ENCODE results near the gene SPC24.
"Not testable (repeated sequence)": the region's sequence is repeated elsewhere in the genome, so short reads cannot be mapped to it uniquely, and the experiment has no call there.

The SPC24 gene

DNA sequence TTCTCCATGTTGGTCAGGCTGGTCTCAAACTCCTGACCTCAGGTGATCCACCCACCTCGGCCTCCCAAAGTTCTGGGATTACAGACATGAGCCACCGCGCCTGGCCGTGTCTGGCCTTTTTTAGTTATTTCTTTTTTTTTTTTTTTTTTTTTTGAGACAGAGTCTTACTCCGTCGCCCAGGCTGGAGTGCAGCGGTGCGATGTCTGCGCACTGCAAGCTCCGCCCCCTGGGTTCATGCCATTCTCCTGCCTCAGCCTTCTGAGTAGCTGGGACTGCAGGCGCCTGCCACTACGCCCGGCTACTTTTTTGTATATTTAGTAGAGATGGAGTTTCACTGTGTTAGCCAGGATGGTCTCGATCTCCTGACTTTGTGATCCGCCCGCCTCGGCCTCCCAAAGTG is 33.6 kb downstream of the SPC24 start:
- H3K27me3 ChIP-seq (ENCODE audit: low read depth); H3K9me3 ChIP-seq; DNase-seq (ENCODE audit: low spot score in 2 of 2); H3K4me3 ChIP-seq; H3K4me1 ChIP-seq: not testable (repeated sequence)
- H3K36me3 ChIP-seq (replicated peaks): peaks cover 83% of the 10 kb centered on the region
- in situ Hi-C loops (cut with MboI; ENCODE audit: low sequenced_read_pairs): loop anchor here (25.0 kb wide), 1 partner anchor 960 kb away; no protein-coding TSS in a partner anchor

DNA sequence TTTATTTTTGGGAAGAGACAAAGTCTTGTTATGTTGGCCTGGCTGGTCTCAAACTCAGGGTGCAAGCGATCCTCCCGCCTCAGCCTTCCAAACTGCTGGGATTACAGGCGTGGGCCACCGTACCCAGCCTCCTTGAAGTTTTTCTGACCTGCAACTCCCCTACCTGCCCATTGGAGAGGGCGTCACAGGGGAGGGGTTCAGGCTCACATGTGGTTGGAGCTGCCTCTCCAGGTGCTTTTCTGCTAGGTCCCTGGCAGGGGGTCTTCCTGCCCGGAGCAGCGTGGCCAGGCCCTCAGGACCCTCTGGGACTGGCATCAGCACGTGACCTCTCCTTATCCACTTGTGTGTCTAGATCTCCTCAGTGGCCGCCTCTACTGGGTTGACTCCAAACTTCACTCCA is 39.1 kb downstream of the SPC24 start:
- Histone ChIP-seq H3K4me3 (no peak overlapping the region), H3K4me1 (no peaks in the 10 kb centered on the region), H3K27me3 (ENCODE audit: low read depth) (no peaks in the 10 kb centered on the region), H3K9me3 (no peaks in the 10 kb centered on the region), H3K36me3 (replicated peaks) (peaks cover 91% of the 10 kb centered on the region)
- no peak for DNase-seq (ENCODE audit: low spot score in 2 of 2)
- in situ Hi-C loops (cut with MboI; ENCODE audit: low sequenced_read_pairs): loop anchor here (25.0 kb wide), 1 partner anchor 954 kb away; no protein-coding TSS in a partner anchor

- Histone ChIP-seq H3K27me3 (ENCODE audit: low read depth) (no peaks in the 10 kb centered on the region), H3K4me3 (no peak overlapping the region), H3K9me3 (no peaks in the 10 kb centered on the region), H3K36me3 (replicated peaks) (peaks cover 94% of the 10 kb centered on the region), H3K4me1 (no peaks in the 10 kb centered on the region)
- in situ Hi-C loops (cut with MboI; ENCODE audit: low sequenced_read_pairs): loop anchor here (25.0 kb wide), 1 partner anchor 954 kb away; no protein-coding TSS in a partner anchor
- DNase-seq (ENCODE audit: low spot score in 2 of 2): no peak
These were observed 39.6 kb downstream of the SPC24 start for GRCh38 chr19:11115895-11116446.

GRCh38 chr19:11115042-11115441 is 40.5 kb downstream of the SPC24 start:
- in situ Hi-C loops (cut with MboI; ENCODE audit: low sequenced_read_pairs): loop anchor here (25.0 kb wide), 1 partner anchor 953 kb away; no protein-coding TSS in a partner anchor
- no peak for DNase-seq (ENCODE audit: low spot score in 2 of 2)
- H3K36me3 ChIP-seq (replicated peaks): peaks cover 94% of the 10 kb centered on the region

GRCh38 chr19:11113140-11113708 is 42.4 kb downstream of the SPC24 start:
- H3K4me3 ChIP-seq: no peak overlapping the region
- no peaks in the 10 kb centered on the region for H3K4me1 ChIP-seq
- DNase-seq (ENCODE audit: low spot score in 2 of 2): no peak
- no peaks in the 10 kb centered on the region for H3K9me3 ChIP-seq
- H3K27me3 ChIP-seq (ENCODE audit: low read depth): no peaks in the 10 kb centered on the region
- in situ Hi-C loops (cut with MboI; ENCODE audit: low sequenced_read_pairs): loop anchor here (25.0 kb wide), 1 partner anchor 951 kb away; no protein-coding TSS in a partner anchor
- peaks cover 97% of the 10 kb centered on the region for H3K36me3 ChIP-seq (replicated peaks)

More at GRCh38 chr19:11115042-11115441, 40.5 kb downstream of the SPC24 start:
- H3K4me1 ChIP-seq: no peaks in the 10 kb centered on the region
- no peak overlapping the region for H3K4me3 ChIP-seq
- no peaks in the 10 kb centered on the region for H3K9me3 ChIP-seq
- H3K27me3 ChIP-seq (ENCODE audit: low read depth): no peaks in the 10 kb centered on the region

DNA sequence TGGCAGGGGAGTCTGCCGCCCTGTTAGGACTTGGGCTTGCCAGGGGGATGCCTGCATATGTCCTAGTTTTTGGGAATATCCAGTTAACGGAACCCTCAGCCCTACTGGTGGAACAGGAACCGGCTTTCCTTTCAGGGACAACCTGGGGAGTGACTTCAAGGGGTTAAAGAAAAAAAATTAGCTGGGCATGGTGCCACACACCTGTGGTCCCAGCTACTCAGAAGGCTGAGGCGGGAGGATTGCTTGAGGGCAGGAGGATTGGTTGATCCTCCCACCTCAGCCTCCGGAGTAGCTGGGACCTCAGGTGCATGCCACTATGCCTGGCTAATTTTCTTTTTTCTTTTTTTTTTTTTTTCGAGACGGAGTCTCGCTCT is 43.8 kb downstream of the SPC24 start:
- Histone ChIP-seq H3K4me1 (no peaks in the 10 kb centered on the region), H3K9me3 (no peaks in the 10 kb centered on the region), H3K27me3 (ENCODE audit: low read depth) (no peaks in the 10 kb centered on the region), H3K36me3 (replicated peaks) (peaks cover 97% of the 10 kb centered on the region), H3K4me3 (no peak overlapping the region)
- no peak for DNase-seq (ENCODE audit: low spot score in 2 of 2)
- in situ Hi-C loops (cut with MboI; ENCODE audit: low sequenced_read_pairs): loop anchor here (25.0 kb wide), 1 partner anchor 949 kb away; no protein-coding TSS in a partner anchor

- H3K9me3 ChIP-seq: no peaks in the 10 kb centered on the region
- no peaks in the 10 kb centered on the region for H3K27me3 ChIP-seq (ENCODE audit: low read depth)
- no peak for DNase-seq (ENCODE audit: low spot score in 2 of 2)
- H3K4me1 ChIP-seq: no peaks in the 10 kb centered on the region
- in situ Hi-C loops (cut with MboI; ENCODE audit: low sequenced_read_pairs): loop anchor here (25.0 kb wide), 1 partner anchor 949 kb away; no protein-coding TSS in a partner anchor
- peaks cover 97% of the 10 kb centered on the region for H3K36me3 ChIP-seq (replicated peaks)
- no peak overlapping the region for H3K4me3 ChIP-seq
These were observed 44.3 kb downstream of the SPC24 start for GRCh38 chr19:11111117-11111770.

- no peak for DNase-seq (ENCODE audit: low spot score in 2 of 2)
- no peaks in the 10 kb centered on the region for H3K9me3 ChIP-seq
- no peaks in the 10 kb centered on the region for H3K27me3 ChIP-seq (ENCODE audit: low read depth)
- no peak overlapping the region for H3K4me3 ChIP-seq
- in situ Hi-C loops (cut with MboI; ENCODE audit: low sequenced_read_pairs): loop anchor here (25.0 kb wide), 1 partner anchor 946 kb away; no protein-coding TSS in a partner anchor
- peaks cover 99% of the 10 kb centered on the region for H3K36me3 ChIP-seq (replicated peaks)
- H3K4me1 ChIP-seq: no peaks in the 10 kb centered on the region
These were observed 46.8 kb downstream of the SPC24 start for GRCh38 chr19:11108746-11109145.

DNA sequence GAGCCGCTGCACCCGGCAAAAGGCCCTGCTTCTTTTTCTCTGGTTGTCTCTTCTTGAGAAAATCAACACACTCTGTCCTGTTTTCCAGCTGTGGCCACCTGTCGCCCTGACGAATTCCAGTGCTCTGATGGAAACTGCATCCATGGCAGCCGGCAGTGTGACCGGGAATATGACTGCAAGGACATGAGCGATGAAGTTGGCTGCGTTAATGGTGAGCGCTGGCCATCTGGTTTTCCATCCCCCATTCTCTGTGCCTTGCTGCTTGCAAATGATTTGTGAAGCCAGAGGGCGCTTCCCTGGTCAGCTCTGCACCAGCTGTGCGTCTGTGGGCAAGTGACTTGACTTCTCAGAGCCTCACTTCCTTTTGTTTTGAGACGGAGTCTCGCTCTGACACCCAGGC is 49.1 kb downstream of the SPC24 start:
- Histone ChIP-seq H3K36me3 (replicated peaks) (peaks cover 99% of the 10 kb centered on the region), H3K4me3 (no peak overlapping the region), H3K4me1 (no peaks in the 10 kb centered on the region), H3K27me3 (ENCODE audit: low read depth) (no peaks in the 10 kb centered on the region), H3K9me3 (no peaks in the 10 kb centered on the region)
- DNase-seq (ENCODE audit: low spot score in 2 of 2): no peak
- in situ Hi-C loops (cut with MboI; ENCODE audit: low sequenced_read_pairs): loop anchor here (25.0 kb wide), 1 partner anchor 944 kb away; no protein-coding TSS in a partner anchor

DNA sequence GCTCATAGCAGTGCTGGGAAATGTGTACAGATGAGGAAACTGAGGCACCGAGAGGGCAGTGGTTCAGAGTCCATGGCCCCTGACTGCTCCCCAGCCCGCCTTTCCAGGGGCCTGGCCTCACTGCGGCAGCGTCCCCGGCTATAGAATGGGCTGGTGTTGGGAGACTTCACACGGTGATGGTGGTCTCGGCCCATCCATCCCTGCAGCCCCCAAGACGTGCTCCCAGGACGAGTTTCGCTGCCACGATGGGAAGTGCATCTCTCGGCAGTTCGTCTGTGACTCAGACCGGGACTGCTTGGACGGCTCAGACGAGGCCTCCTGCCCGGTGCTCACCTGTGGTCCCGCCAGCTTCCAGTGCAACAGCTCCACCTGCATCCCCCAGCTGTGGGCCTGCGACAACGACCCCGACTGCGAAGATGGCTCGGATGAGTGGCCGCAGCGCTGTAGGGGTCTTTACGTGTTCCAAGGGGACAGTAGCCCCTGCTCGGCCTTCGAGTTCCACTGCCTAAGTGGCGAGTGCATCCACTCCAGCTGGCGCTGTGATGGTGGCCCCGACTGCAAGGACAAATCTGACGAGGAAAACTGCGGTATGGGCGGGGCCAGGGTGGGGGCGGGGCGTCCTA is 50.5 kb downstream of the SPC24 start:
- Histone ChIP-seq H3K4me1 (no peaks in the 10 kb centered on the region), H3K4me3 (no peak overlapping the region), H3K9me3 (no peaks in the 10 kb centered on the region), H3K27me3 (ENCODE audit: low read depth) (no peaks in the 10 kb centered on the region), H3K36me3 (replicated peaks) (peaks cover 97% of the 10 kb centered on the region)
- no peak for DNase-seq (ENCODE audit: low spot score in 2 of 2)
- in situ Hi-C loops (cut with MboI; ENCODE audit: low sequenced_read_pairs): loop anchor here (25.0 kb wide), 1 partner anchor 943 kb away; no protein-coding TSS in a partner anchor

DNA sequence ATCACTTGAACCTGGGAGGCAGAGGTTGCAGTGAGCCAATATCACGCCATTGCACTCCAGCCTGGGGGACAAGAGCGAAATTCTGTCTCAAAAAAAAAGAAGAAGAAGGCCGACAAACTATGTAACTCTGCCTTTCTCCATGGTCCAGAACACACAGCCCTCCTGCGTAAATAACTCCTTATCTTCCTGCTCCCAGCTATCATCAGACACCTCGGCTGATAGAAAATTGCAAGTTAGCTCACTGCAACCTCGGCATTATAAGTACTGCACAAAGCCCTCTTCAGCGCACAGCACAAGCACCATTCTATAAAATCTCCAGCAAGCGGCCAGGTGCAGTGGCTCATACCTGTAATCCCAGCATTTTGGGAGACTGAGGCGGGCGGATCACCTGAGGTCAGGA is 51.9 kb downstream of the SPC24 start:
- H3K4me3 ChIP-seq; H3K9me3 ChIP-seq; DNase-seq (ENCODE audit: low spot score in 2 of 2); H3K4me1 ChIP-seq; H3K27me3 ChIP-seq (ENCODE audit: low read depth): not testable (repeated sequence)
- in situ Hi-C loops (cut with MboI; ENCODE audit: low sequenced_read_pairs): loop anchor here (25.0 kb wide), 1 partner anchor 941 kb away; no protein-coding TSS in a partner anchor
- peaks cover 96% of the 10 kb centered on the region for H3K36me3 ChIP-seq (replicated peaks)

DNA sequence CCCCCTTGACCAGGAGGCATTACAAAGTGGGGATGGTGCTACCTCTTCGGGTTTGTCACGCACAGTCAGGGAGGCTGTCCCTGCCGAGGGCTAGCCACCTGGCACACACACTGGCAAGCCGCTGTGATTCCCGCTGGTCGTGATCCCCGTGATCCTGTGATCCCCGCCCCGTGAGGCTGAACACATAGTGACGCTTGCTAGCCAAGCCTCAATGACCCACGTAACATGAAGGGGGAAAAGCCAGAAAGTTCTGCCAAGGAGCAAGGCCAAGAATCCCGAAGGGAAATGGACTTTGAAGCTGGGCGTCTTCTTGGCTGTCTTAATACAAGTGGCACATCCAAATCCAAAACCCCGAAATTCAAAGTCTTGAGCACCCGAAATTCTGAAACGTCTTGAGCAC is 52.6 kb downstream of the SPC24 start:
- in situ Hi-C loops (cut with MboI; ENCODE audit: low sequenced_read_pairs): loop anchor here (25.0 kb wide), 1 partner anchor 941 kb away; no protein-coding TSS in a partner anchor
- H3K27me3 ChIP-seq (ENCODE audit: low read depth): no peaks in the 10 kb centered on the region
- no peak overlapping the region for H3K4me3 ChIP-seq
- H3K4me1 ChIP-seq: no peaks in the 10 kb centered on the region
- no peak for DNase-seq (ENCODE audit: low spot score in 2 of 2)
- peaks cover 97% of the 10 kb centered on the region for H3K36me3 ChIP-seq (replicated peaks)
- H3K9me3 ChIP-seq: no peaks in the 10 kb centered on the region

- no peaks in the 10 kb centered on the region for H3K27me3 ChIP-seq (ENCODE audit: low read depth)
- no peak for DNase-seq (ENCODE audit: low spot score in 2 of 2)
- H3K4me1 ChIP-seq: no peaks in the 10 kb centered on the region
- no peak overlapping the region for H3K4me3 ChIP-seq
- H3K36me3 ChIP-seq (replicated peaks): peaks cover 86% of the 10 kb centered on the region
- H3K9me3 ChIP-seq: no peaks in the 10 kb centered on the region
- in situ Hi-C loops (cut with MboI; ENCODE audit: low sequenced_read_pairs): loop anchor here (25.0 kb wide), 1 partner anchor 939 kb away; no protein-coding TSS in a partner anchor
These were observed 54.5 kb downstream of the SPC24 start for GRCh38 chr19:11101057-11101456.

Data from HAP-1 (cell line).